ENCODE measurements around the gene CCDC134. TPM values are rescaled to one million over a fixed set of nuclear protein-coding genes. Genes with fewer than 3 reads are reported as not detected.

The CCDC134 gene
- total and polyA plus RNA-seq, 2 donors (not counting 3 experiments of a cell fraction or from before 2014, with no cell fraction given): 4.5 to 8.4 TPM

GRCh38 chr22:41816871-41817270 lies 16.4 kb downstream of the CCDC134 start:
- Histone ChIP-seq H3K4me3 (replicated peaks in 1 of 3; ENCODE audit: insufficient read depth in 1 of 3, low read depth in 1 of 3, low read length in 3 of 3) (no peak overlapping the region), H3K36me3 (ENCODE audit: control insufficient read depth in 2 of 2, extremely low read depth in 1 of 2, insufficient read depth in 2 of 2, low read length in 2 of 2) (no peaks in the 10 kb centered on the region), H3K27ac (ENCODE audit: insufficient read depth, low read depth, low read length) (no peak overlapping the region), H3K27me3 (ENCODE audit: control insufficient read depth in 2 of 2, insufficient read depth in 2 of 2, low read length in 2 of 2) (no peaks in the 10 kb centered on the region), H3K4me1 (ENCODE audit: control insufficient read depth, extremely low read depth, insufficient read depth, low read length) (no peaks in the 10 kb centered on the region), H4K20me1 (replicated peaks; ENCODE audit: control insufficient read depth, extremely low read depth, insufficient read depth, low read length) (no peaks in the 10 kb centered on the region), H3K9me3 (replicated peaks; ENCODE audit: control insufficient read depth, insufficient read depth, low read length) (no peaks in the 10 kb centered on the region), H2AFZ (ENCODE audit: low read depth, low read length) (no peak overlapping the region), H3K79me2 (ENCODE audit: control insufficient read depth, insufficient read depth, low read length) (no peaks in the 10 kb centered on the region), H3K9ac (replicated peaks; ENCODE audit: extremely low read depth, insufficient read depth, low read length) (no peak overlapping the region), H3K4me2 (ENCODE audit: insufficient read depth, low read length) (no peak overlapping the region), H3K9me1 (replicated peaks; ENCODE audit: control insufficient read depth, extremely low read depth, insufficient read depth, low read length) (no peaks in the 10 kb centered on the region)
- POLR2A ChIA-PET: no interaction called here
- dilution Hi-C loops (cut with MboI; ENCODE audit: extremely low pct_ligation_motif_present, low sequenced_read_pairs): no loop called here
- DNase-seq (ENCODE audit: low read depth, low spot score) (no peak), FAIRE-seq (no peak)
- CTCF ChIA-PET: no interaction called here
- no peak for TF ChIP-seq JUN (IDR thresholded peaks at IDR 0.05; ENCODE audit: borderline replicate concordance, insufficient read depth, insufficient read length, low read depth)
- no peak for TF ChIP-seq CTCF (IDR thresholded peaks at IDR 0.05; ENCODE audit: extremely low read depth in 1 of 2, insufficient read depth in 1 of 2, low read depth in 1 of 2, low read length in 2 of 2)
- TF ChIP-seq EZH2 (IDR thresholded peaks at IDR 0.05; ENCODE audit: borderline replicate concordance, low read depth, low read length, severe bottlenecking): no peak
- no peak for TF ChIP-seq GATA2 (IDR thresholded peaks at IDR 0.05; ENCODE audit: insufficient read depth, insufficient read length, low read depth, low read length)
- TF ChIP-seq MAX (IDR thresholded peaks at IDR 0.05; ENCODE audit: insufficient read depth, insufficient read length): no peak
- no peak for TF ChIP-seq MYC (IDR thresholded peaks at IDR 0.05; ENCODE audit: low read depth, low read length)
- no peak for TF ChIP-seq FOS (IDR thresholded peaks at IDR 0.05; ENCODE audit: borderline replicate concordance, insufficient read depth, low read length)
- no peak for TF ChIP-seq POLR2AphosphoS5 (IDR thresholded peaks at IDR 0.05; ENCODE audit: insufficient read depth, low read depth, low read length)
- no peak for TF ChIP-seq POLR2A (IDR thresholded peaks at IDR 0.05; ENCODE audit: low read depth, low read length)
- intact Hi-C loops (cut with micrococcal nuclease): no loop called here
- BruUV-seq (replicated peaks): no TSS peak
